Neural progenitor cell (in vitro differentiated cells): ENCODE measurements around the gene NUP35.

Source experiments
- CTCF ChIP-seq: fragments of 200-600 bp; sonication (generic); IDR thresholded peaks from 2 replicates; pipeline ENCODE4 v1.5.1; 2017; ENCODE audit warnings: antibody characterized with exemption, mild to moderate bottlenecking
- EZH2 ChIP-seq: fragments of 200-600 bp; sonication (generic); IDR thresholded peaks from 2 replicates; pipeline ENCODE4 v1.6.1; 2017; ENCODE audit warnings: antibody characterized with exemption, mild to moderate bottlenecking, moderate library complexity

- TF ChIP-seq CTCF = no peak
- no peak for TF ChIP-seq EZH2
Measured at GRCh38 chr2:183078163-183078463, 46.1 kb upstream of the NUP35 start.
